SHP77 treated with DMSO at 0.1 percent for 48 hours (cell line): ENCODE results near the gene PCLO.
"Not testable (repeated sequence)": the region's sequence is repeated elsewhere in the genome, so short reads cannot be mapped to it uniquely, and the experiment has no call there.

Experiments used
- DNase-seq: peaks from one replicate; lab custom pipeline; 2025; lab: John Stamatoyannopoulos, UW

Gene PCLO

GRCh38 chr7:82732677-82733076, 430.0 kb downstream of the PCLO start:
- no peak for DNase-seq

- peak; percentile 9 for DNase-seq
These were observed 433.3 kb downstream of the PCLO start for GRCh38 chr7:82729172-82730030.

GRCh38 chr7:82726038-82726800, 436.5 kb downstream of the PCLO start:
- DNase-seq: peak; percentile 13

- no peak for DNase-seq
These were observed 439.3 kb downstream of the PCLO start for GRCh38 chr7:82723411-82723810.

GRCh38 chr7:82722946-82723345, 439.7 kb downstream of the PCLO start:
- DNase-seq: no peak

- no peak for DNase-seq
These were observed 447.3 kb downstream of the PCLO start for GRCh38 chr7:82715344-82715743.

GRCh38 chr7:82714883-82715282, 447.8 kb downstream of the PCLO start:
- DNase-seq: no peak

- no peak for DNase-seq
These were observed 449.2 kb downstream of the PCLO start for GRCh38 chr7:82713506-82713905.

- not testable (repeated sequence) for DNase-seq
These were observed 456.3 kb downstream of the PCLO start for GRCh38 chr7:82706344-82706743.

GRCh38 chr7:82705517-82706260, 457.0 kb downstream of the PCLO start:
- DNase-seq: no peak

GRCh38 chr7:82704121-82704520, 458.6 kb downstream of the PCLO start:
- no peak for DNase-seq
